Loucy (cell line): ENCODE measurements around the gene RNASEH2A.

Source experiments
- H2AFZ ChIP-seq: fragments of 200-600 bp; sonication (generic); 2 replicates; pipeline ENCODE4 v1.6.0; 2016; ENCODE audit warnings: antibody characterized with exemption, mild to moderate bottlenecking, low read length, moderate library complexity
- H3F3A ChIP-seq: fragments of 200-600 bp; 2 replicates; pipeline ENCODE4 v1.6.0; 2016; ENCODE audit warnings: antibody characterized with exemption, low read depth, mild to moderate bottlenecking
- H3K27me3 ChIP-seq: fragments of 200-600 bp; sonication (generic); 2 replicates; pipeline ENCODE4 v1.6.1; 2014; ENCODE audit warnings: low read length, mild to moderate bottlenecking; ENCODE audit not compliant: insufficient read depth, poor library complexity, severe bottlenecking
- H3K36me3 ChIP-seq: fragments of 200-600 bp; sonication (generic); 2 replicates; pipeline ENCODE4 v1.6.1; 2016; ENCODE audit warnings: low read length; ENCODE audit not compliant: insufficient read depth
- H3K4me1 ChIP-seq: fragments of 200-600 bp; sonication (generic); 2 replicates; pipeline ENCODE4 v1.5.1; 2014; ENCODE audit warnings: low read length, mild to moderate bottlenecking; ENCODE audit not compliant: insufficient read depth, poor library complexity, severe bottlenecking
- H3K4me2 ChIP-seq: fragments of 200-600 bp; sonication (generic); 2 replicates; pipeline ENCODE4 v1.6.0; 2014; ENCODE audit warnings: antibody characterized with exemption, low read length, low read depth, mild to moderate bottlenecking; ENCODE audit not compliant: poor library complexity, severe bottlenecking
- H3K4me3 ChIP-seq: fragments of 200-600 bp; sonication (generic); 2 replicates; pipeline ENCODE4 v1.5.1; 2014; ENCODE audit warnings: low read length, mild to moderate bottlenecking, mixed read lengths; ENCODE audit not compliant: poor library complexity, severe bottlenecking
- H3K79me2 ChIP-seq: fragments of 200-600 bp; sonication (generic); 2 replicates; pipeline ENCODE4 v1.6.1; 2014; ENCODE audit warnings: low read length; ENCODE audit not compliant: insufficient read depth
- H3K9ac ChIP-seq: fragments of 200-600 bp; sonication (generic); 2 replicates; pipeline ENCODE4 v1.6.0; 2014; ENCODE audit warnings: mild to moderate bottlenecking, low read depth, low read length, moderate library complexity; ENCODE audit not compliant: poor library complexity, severe bottlenecking
- H3K9me2 ChIP-seq: fragments of 200-600 bp; sonication (generic); replicated peaks from 2 replicates; pipeline ENCODE4 v1.6.1; 2016; ENCODE audit warnings: low read depth, low read length, mixed read lengths
- H3K9me3 ChIP-seq: fragments of 200-600 bp; sonication (generic); 2 replicates; pipeline ENCODE4 v1.6.1; 2014; ENCODE audit warnings: mild to moderate bottlenecking, antibody characterized with exemption, low read length, low read depth; ENCODE audit not compliant: insufficient read depth
- H4K20me1 ChIP-seq: fragments of 200-600 bp; sonication (generic); 2 replicates; pipeline ENCODE4 v1.6.0; 2014; ENCODE audit warnings: antibody characterized with exemption, low read length, mild to moderate bottlenecking; ENCODE audit not compliant: insufficient read depth, poor library complexity, severe bottlenecking
- EZH2phosphoT487 ChIP-seq: fragments of 200-600 bp; IDR thresholded peaks from 2 replicates; pipeline ENCODE4 v1.6.1; 2018; ENCODE audit warnings: antibody characterized with exemption, mild to moderate bottlenecking, moderate library complexity, borderline replicate concordance
- TF ChIP-seq, protein P1 (sequence below): fragments of 200-600 bp; sonication (generic); conservative IDR thresholded peaks from 2 replicates; pipeline ENCODE4 v1.5.1; 2014; ENCODE audit warnings: mild to moderate bottlenecking, antibody characterized with exemption, low read length

RNASEH2A gene

DNA sequence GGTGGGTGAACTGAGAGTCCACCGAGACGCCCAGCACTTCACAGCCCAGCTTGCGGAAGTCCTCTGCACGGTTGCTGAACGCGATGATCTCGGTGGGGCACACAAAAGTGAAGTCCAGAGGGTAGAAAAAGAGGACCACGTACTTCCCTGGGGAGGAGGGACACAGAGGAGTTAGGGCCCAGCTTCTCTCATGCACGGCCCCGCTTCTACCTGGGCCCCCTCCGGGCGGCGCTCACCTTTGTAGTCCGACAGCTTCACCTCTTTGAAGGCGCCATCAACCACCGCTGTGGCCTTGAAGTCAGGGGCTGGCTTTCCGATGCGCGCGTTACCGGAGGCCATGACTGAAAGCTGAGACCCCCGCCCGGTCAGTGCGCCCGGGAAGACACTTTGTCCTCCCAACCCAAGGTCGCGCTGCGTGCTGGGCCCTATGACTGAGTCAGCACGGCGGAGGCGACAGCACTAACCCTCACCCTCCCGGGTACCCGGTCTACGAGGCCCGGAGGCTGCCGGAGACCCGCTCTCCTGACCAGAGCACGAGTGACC lies 5.4 kb upstream of the RNASEH2A start:
- TF ChIP-seq, protein P1, sequence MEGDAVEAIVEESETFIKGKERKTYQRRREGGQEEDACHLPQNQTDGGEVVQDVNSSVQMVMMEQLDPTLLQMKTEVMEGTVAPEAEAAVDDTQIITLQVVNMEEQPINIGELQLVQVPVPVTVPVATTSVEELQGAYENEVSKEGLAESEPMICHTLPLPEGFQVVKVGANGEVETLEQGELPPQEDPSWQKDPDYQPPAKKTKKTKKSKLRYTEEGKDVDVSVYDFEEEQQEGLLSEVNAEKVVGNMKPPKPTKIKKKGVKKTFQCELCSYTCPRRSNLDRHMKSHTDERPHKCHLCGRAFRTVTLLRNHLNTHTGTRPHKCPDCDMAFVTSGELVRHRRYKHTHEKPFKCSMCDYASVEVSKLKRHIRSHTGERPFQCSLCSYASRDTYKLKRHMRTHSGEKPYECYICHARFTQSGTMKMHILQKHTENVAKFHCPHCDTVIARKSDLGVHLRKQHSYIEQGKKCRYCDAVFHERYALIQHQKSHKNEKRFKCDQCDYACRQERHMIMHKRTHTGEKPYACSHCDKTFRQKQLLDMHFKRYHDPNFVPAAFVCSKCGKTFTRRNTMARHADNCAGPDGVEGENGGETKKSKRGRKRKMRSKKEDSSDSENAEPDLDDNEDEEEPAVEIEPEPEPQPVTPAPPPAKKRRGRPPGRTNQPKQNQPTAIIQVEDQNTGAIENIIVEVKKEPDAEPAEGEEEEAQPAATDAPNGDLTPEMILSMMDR: no peak
- TF ChIP-seq EZH2phosphoT487: no peak

GRCh38 chr19:12801466-12802266 lies 4.7 kb upstream of the RNASEH2A start, which contains the start of the genes PRDX2 and THSD8:
Gene PRDX2, minus strand, starts transcription at chr19:12801800. Its CDS starts 539 bp downstream, at chr19:12801261.
Gene THSD8, plus strand, starts transcription at chr19:12802069. Its CDS starts 3 bp downstream, at chr19:12802072.
- peaks cover 37% of the 10 kb centered on the region for H3K79me2 ChIP-seq

More for the DNA sequence above, 5.4 kb upstream of the RNASEH2A start:
- Histone ChIP-seq H2AFZ (peak overlapping the region; percentile 95), H3K4me1 (peaks cover 24% of the 10 kb centered on the region), H3K36me3 (peaks cover 6% of the 10 kb centered on the region; the same call in 1 of the 2 replicates), H3K27me3 (no peaks in the 10 kb centered on the region), H3K4me3 (peak overlapping the region; percentile 89), H3K9me3 (no peaks in the 10 kb centered on the region), H3F3A (no peaks in the 10 kb centered on the region), H3K9me2 (no peaks in the 10 kb centered on the region), H3K79me2 (peaks cover 35% of the 10 kb centered on the region), H3K4me2 (peak overlapping the region; percentile 88), H4K20me1 (peaks cover 15% of the 10 kb centered on the region), H3K9ac (peak overlapping the region; percentile 93)

DNA sequence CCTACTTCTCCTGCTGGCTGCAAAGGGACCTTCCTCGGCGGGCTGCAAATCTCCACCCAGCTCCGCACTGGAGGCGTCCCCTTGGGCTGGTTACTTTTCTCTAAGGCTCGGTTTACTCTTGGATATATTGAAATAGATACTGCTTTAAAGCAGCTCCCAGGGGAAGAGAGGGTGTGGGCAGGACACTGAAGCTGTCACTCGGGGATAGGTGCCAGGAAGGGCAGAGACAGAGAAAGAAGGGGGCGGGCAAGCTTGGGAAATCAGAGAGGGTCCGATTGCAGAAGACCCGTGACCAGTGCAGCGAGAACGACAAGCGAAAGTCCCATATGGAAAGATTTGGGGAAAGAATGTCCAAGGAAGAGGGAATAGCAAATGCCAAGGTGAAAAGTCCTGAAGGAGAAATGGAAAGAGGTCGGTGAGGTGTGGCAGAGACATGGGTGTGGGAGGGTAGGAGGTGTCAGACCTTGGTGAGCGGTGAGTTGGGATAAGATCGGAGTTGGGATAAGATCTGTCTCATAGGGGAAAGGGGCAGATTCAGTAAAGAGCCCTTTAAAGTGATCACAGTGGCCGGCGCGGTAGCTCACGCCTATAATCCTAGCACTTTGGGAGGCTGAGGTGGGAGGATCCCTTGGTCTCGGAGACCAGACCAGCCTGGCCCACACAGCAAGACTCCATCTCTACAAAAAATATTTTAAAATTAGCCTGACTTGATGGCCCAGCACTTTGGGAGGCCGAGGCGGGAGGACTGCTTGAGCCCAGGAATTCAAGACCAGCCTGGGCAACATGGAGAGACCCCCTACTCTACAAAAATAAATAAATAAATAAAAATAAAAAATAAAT lies 3.9 kb upstream of the RNASEH2A start:
- TF ChIP-seq, protein P1: no peak
- no peak for TF ChIP-seq EZH2phosphoT487
- Histone ChIP-seq H3K27me3 (no peaks in the 10 kb centered on the region), H3K4me2 (peak overlapping the region; percentile 88), H3K36me3 (peaks cover 6% of the 10 kb centered on the region; the same call in 1 of the 2 replicates), H3K9me2 (no peaks in the 10 kb centered on the region), H3K9ac (peak overlapping the region; percentile 93), H3K4me3 (peak overlapping the region; percentile 89), H3F3A (no peaks in the 10 kb centered on the region), H3K4me1 (peaks cover 29% of the 10 kb centered on the region), H2AFZ (peak overlapping the region; percentile 95), H4K20me1 (peaks cover 15% of the 10 kb centered on the region), H3K79me2 (peaks cover 45% of the 10 kb centered on the region), H3K9me3 (no peaks in the 10 kb centered on the region)

More at GRCh38 chr19:12801466-12802266, 4.7 kb upstream of the RNASEH2A start, which contains the start of the genes PRDX2 and THSD8:
- TF ChIP-seq, protein P1: no peak
- no peak for TF ChIP-seq EZH2phosphoT487
- Histone ChIP-seq H3K4me1 (peaks cover 22% of the 10 kb centered on the region), H3F3A (no peaks in the 10 kb centered on the region), H3K4me3 (peak within 1 kb of the TSS; percentile 89), H2AFZ (peak within 1 kb of the TSS; percentile 95), H3K9me3 (no peaks in the 10 kb centered on the region), H4K20me1 (peaks cover 15% of the 10 kb centered on the region), H3K36me3 (peaks cover 6% of the 10 kb centered on the region; the same call in 1 of the 2 replicates), H3K9ac (peak within 1 kb of the TSS; percentile 93), H3K9me2 (no peaks in the 10 kb centered on the region), H3K27me3 (no peaks in the 10 kb centered on the region), H3K4me2 (peak within 1 kb of the TSS; percentile 88)
